GM23338 (cell line): ENCODE measurements around the gene SETD1B. TPM values are rescaled to one million over a fixed set of nuclear protein-coding genes. Genes with fewer than 3 reads are reported as not detected.

ENCODE experiments used
- ATAC-seq: fragments of 200-7000 bp; cut with Tn5 transposase; 3 replicates; pipeline ENCODE4 v1.9.1; 2020
- DNase-seq: peaks from one replicate; pipeline ENCODE4 v3.0.0-alpha.2; 2015; ENCODE audit warnings: low spot score
- H2AFZ ChIP-seq: fragments of 200-600 bp; sonication (generic); 2 replicates; pipeline ENCODE4 v1.8.0; 2016; ENCODE audit warnings: antibody characterized with exemption, mild to moderate bottlenecking, moderate library complexity
- H3F3A ChIP-seq: fragments of 200-600 bp; sonication (generic); replicated peaks from 2 replicates; pipeline ENCODE4 v1.8.0; 2017; ENCODE audit warnings: antibody characterized with exemption, mixed run types, low read depth
- H3K27ac ChIP-seq: fragments of 200-600 bp; sonication (generic); 2 replicates; pipeline ENCODE4 v1.6.1; 2016; ENCODE audit warnings: low read depth
- H3K27me3 ChIP-seq: fragments of 200-600 bp; sonication (generic); 2 replicates; pipeline ENCODE4 v1.8.0; 2016; ENCODE audit warnings: mild to moderate bottlenecking, mixed run types, moderate library complexity; ENCODE audit not compliant: insufficient read depth
- H3K36me3 ChIP-seq: fragments of 200-600 bp; sonication (generic); 2 replicates; pipeline ENCODE4 v1.8.0; 2016; ENCODE audit warnings: mild to moderate bottlenecking; ENCODE audit not compliant: insufficient read depth
- H3K4me1 ChIP-seq: fragments of 200-600 bp; sonication (generic); 2 replicates; pipeline ENCODE4 v1.8.0; 2016; ENCODE audit warnings: mild to moderate bottlenecking, moderate library complexity; ENCODE audit not compliant: insufficient read depth
- H3K4me2 ChIP-seq: fragments of 200-600 bp; sonication (generic); 2 replicates; pipeline ENCODE4 v1.7.1; 2017; ENCODE audit warnings: mixed run types
- H3K4me3 ChIP-seq: fragments of 200-600 bp; sonication (generic); 2 replicates; pipeline ENCODE4 v1.6.1; 2016; ENCODE audit warnings: mixed run types
- H3K79me2 ChIP-seq: fragments of 200-600 bp; sonication (generic); replicated peaks from 2 replicates; pipeline ENCODE4 v1.8.0; 2017; ENCODE audit warnings: mild to moderate bottlenecking; ENCODE audit not compliant: insufficient read depth
- H3K9me2 ChIP-seq: fragments of 200-600 bp; sonication (generic); 2 replicates; pipeline ENCODE4 v1.8.0; 2017; ENCODE audit not compliant: insufficient read depth
- H4K20me1 ChIP-seq: fragments of 200-600 bp; sonication (generic); replicated peaks from 2 replicates; pipeline ENCODE4 v1.8.0; 2017; ENCODE audit warnings: mild to moderate bottlenecking; ENCODE audit not compliant: insufficient read depth
- H3K27ac Mint-ChIP-seq: 2 replicates; pipeline ENCODE4 v1.8.0; 2020; ENCODE audit warnings: inconsistent platforms, mild to moderate bottlenecking, moderate library complexity, mixed read lengths
- H3K27me3 Mint-ChIP-seq: 3 replicates; pipeline ENCODE4 v1.8.0; 2022; ENCODE audit warnings: low read depth, mild to moderate bottlenecking, moderate library complexity, mixed read lengths, inconsistent platforms; ENCODE audit not compliant: insufficient read depth, poor library complexity
- H3K36me3 Mint-ChIP-seq: 3 replicates; pipeline ENCODE4 v1.8.0; 2021; ENCODE audit warnings: low read depth, mild to moderate bottlenecking, inconsistent platforms, moderate library complexity, mixed read lengths
- H3K4me1 Mint-ChIP-seq: 3 replicates; pipeline ENCODE4 v1.8.0; 2020; ENCODE audit warnings: mild to moderate bottlenecking, inconsistent platforms, mixed read lengths
- H3K4me3 Mint-ChIP-seq: 3 replicates; pipeline ENCODE4 v1.8.0; 2021; ENCODE audit warnings: moderate library complexity, mild to moderate bottlenecking, inconsistent platforms, mixed read lengths
- H3K9me3 Mint-ChIP-seq: 3 replicates; pipeline ENCODE4 v1.8.0; 2020; ENCODE audit warnings: moderate library complexity, mild to moderate bottlenecking, inconsistent platforms, mixed read lengths
- CTCF ChIP-seq, 2 experiments: fragments of 200-600 bp in 1 of 2; sonication (generic) in 1 of 2; conservative IDR thresholded peaks; 2 replicates each; pipeline versions ENCODE4 v1.5.1 to v1.6.1; 2016 to 2017; ENCODE audit warnings: antibody characterized with exemption in 2 of 2, low read depth in 2 of 2, mild to moderate bottlenecking in 2 of 2, moderate library complexity in 1 of 2
- EZH2 ChIP-seq: fragments of 200-600 bp; sonication (generic); IDR thresholded peaks from one replicate; pipeline ENCODE4 v1.8.0; 2017; ENCODE audit warnings: antibody characterized with exemption, mild to moderate bottlenecking, low read depth; ENCODE audit not compliant: unreplicated experiment
- NANOG ChIP-seq: IDR thresholded peaks from 2 replicates; pipeline ENCODE4 v1.6.1; 2016; ENCODE audit warnings: antibody characterized with exemption, borderline replicate concordance
- REST ChIP-seq: IDR thresholded peaks from one replicate; pipeline ENCODE4 v1.6.1; 2018; ENCODE audit warnings: antibody characterized with exemption; ENCODE audit not compliant: unreplicated experiment
- STAT1 ChIP-seq: IDR thresholded peaks from one replicate; pipeline ENCODE4 v1.6.1; 2016; ENCODE audit warnings: antibody characterized with exemption; ENCODE audit not compliant: unreplicated experiment
- ZNF114 ChIP-seq: fragments of 250-450 bp; sonication (Bioruptor Pico); IDR thresholded peaks from 2 replicates; pipeline ENCODE4 v1.5.0; 2020; ENCODE audit warnings: mild to moderate bottlenecking, moderate library complexity
- ZNF331 ChIP-seq: fragments of 250-450 bp; sonication (Bioruptor Pico); IDR thresholded peaks from 2 replicates; pipeline ENCODE4 v1.5.0; 2020; ENCODE audit warnings: low read depth, mild to moderate bottlenecking, moderate library complexity
- polyA plus RNA-seq: library from polyadenylated mRNA; unstranded; fragments of >200 nt; fragmentation: Nextera tagmentation; extraction: Ambion mirVana; gene quantifications from 2 replicates; pipeline ENCODE4 v1.2.1, GENCODE V29; 2016
- total RNA-seq: library from RNA; depleted of rRNA; stranded (reverse); fragments of >200 nt; shearing (Covaris generic); gene quantifications from 2 replicates; pipeline ENCODE4 v1.2.3, GENCODE V29; 2014

Gene SETD1B
- total and polyA plus RNA-seq, 2 experiments from 2014 or later, result 3.1 to 8.7 TPM

GRCh38 chr12:121819212-121819949, 15.6 kb downstream of the SETD1B start (continued):
- no peak for TF ChIP-seq REST
- TF ChIP-seq ZNF331 (CRISPR knock-in tag), result no peak
- no peak for TF ChIP-seq NANOG
- no peak for TF ChIP-seq CTCF (conservative IDR thresholded peaks at IDR 0.05; ENCODE audit: low read depth in 2 of 2)
- TF ChIP-seq ZNF114 (CRISPR knock-in tag), result no peak

- H3K27me3 Mint-ChIP-seq, result peaks cover 4% of the 10 kb centered on the region
- Histone ChIP-seq H3K79me2 (no peaks in the 10 kb centered on the region), H3K27me3 (no peaks in the 10 kb centered on the region), H3K36me3 (peaks cover 3% of the 10 kb centered on the region; the same call in 1 of the 2 replicates), H4K20me1 (peaks cover 5% of the 10 kb centered on the region), H2AFZ (no peak overlapping the region), H3K4me3 (no peak overlapping the region), H3K4me2 (no peak overlapping the region), H3K9me2 (no peaks in the 10 kb centered on the region), H3F3A (0 out of 2 replicates have a peak, but pooled peaks cover 3% of the 10 kb centered on the region), H3K4me1 (no peaks in the 10 kb centered on the region), H3K27ac (no peak overlapping the region)
- H3K9me3 Mint-ChIP-seq, result no peaks in the 10 kb centered on the region
- no peak for TF ChIP-seq NANOG
- TF ChIP-seq REST, result no peak
- TF ChIP-seq EZH2, result no peak
- no peak for TF ChIP-seq STAT1
- ATAC-seq (no peak), DNase-seq (no peak)
- no peaks in the 10 kb centered on the region for H3K4me1 Mint-ChIP-seq
- peaks cover 43% of the 10 kb centered on the region for H3K36me3 Mint-ChIP-seq
- H3K4me3 Mint-ChIP-seq, result no peak overlapping the region
- H3K27ac Mint-ChIP-seq, result no peak overlapping the region
Measured at GRCh38 chr12:121820056-121820455, 16.2 kb downstream of the SETD1B start.
